Measurements from ENCODE around the gene L1TD1.
A peak's percentile ranks its signal among the peaks of the same experiment; 100 is the strongest.
"Not testable (repeated sequence)": the region's sequence is repeated elsewhere in the genome, so short reads cannot be mapped to it uniquely, and the experiment has no call there.

The L1TD1 gene

GRCh38 chr1:62178372-62178771, 16.3 kb upstream of the L1TD1 start:
- no peak for TF ChIP-seq CTCF (IDR thresholded peaks at IDR 0.05; ENCODE audit: low read depth, low read length, missing control alignments)
- DNase-seq (ENCODE audit: extremely low read depth, low read depth), result no peak
- no peak overlapping the region for H3K4me3 ChIP-seq (replicated peaks; ENCODE audit: low read depth, low read length)

DNA sequence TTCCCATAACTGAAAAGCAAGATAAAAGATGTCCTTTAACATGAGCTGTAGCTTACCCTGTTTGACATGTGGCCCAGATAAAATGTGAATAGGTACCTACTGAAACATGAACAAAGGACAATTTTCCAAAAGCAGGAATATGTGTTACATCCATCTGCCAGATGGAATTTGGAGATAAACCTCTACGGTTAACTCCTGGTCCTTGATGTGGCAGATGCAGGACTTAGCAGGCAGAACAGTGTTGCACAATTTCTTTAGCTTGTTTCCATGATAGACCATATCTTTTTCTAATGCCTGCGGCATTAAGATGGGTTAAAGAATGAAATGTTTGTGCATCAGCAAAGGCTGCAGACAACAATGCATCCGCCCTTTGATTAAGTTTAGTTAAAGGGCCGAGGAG, 14.6 kb upstream of the L1TD1 start:
- DNase-seq (ENCODE audit: extremely low read depth, low read depth); H3K4me3 ChIP-seq (replicated peaks; ENCODE audit: low read depth, low read length): not testable (repeated sequence)

- DNase-seq (ENCODE audit: extremely low read depth, low read depth), result no peak
- no peak for TF ChIP-seq CTCF (IDR thresholded peaks at IDR 0.05; ENCODE audit: low read depth, low read length, missing control alignments)
- no peak overlapping the region for H3K4me3 ChIP-seq (replicated peaks; ENCODE audit: low read depth, low read length)
These were observed 14.0 kb upstream of the L1TD1 start for GRCh38 chr1:62180639-62181038.

GRCh38 chr1:62181532-62181931, 13.1 kb upstream of the L1TD1 start:
- TF ChIP-seq CTCF (IDR thresholded peaks at IDR 0.05; ENCODE audit: low read depth, low read length, missing control alignments), result no peak
- H3K4me3 ChIP-seq (replicated peaks; ENCODE audit: low read depth, low read length), result no peak overlapping the region
- no peak for DNase-seq (ENCODE audit: extremely low read depth, low read depth)

GRCh38 chr1:62182157-62182556, 12.5 kb upstream of the L1TD1 start:
- H3K4me3 ChIP-seq (replicated peaks; ENCODE audit: low read depth, low read length); DNase-seq (ENCODE audit: extremely low read depth, low read depth): not testable (repeated sequence)

- DNase-seq (ENCODE audit: extremely low read depth, low read depth), result peak; percentile 2
- not testable (repeated sequence) for H3K4me3 ChIP-seq (replicated peaks; ENCODE audit: low read depth, low read length)
These were observed 11.3 kb upstream of the L1TD1 start for GRCh38 chr1:62183164-62184020.

GRCh38 chr1:62184336-62184735, 10.3 kb upstream of the L1TD1 start:
- no peak for TF ChIP-seq CTCF (IDR thresholded peaks at IDR 0.05; ENCODE audit: low read depth, low read length, missing control alignments)
- H3K4me3 ChIP-seq (replicated peaks; ENCODE audit: low read depth, low read length), result no peak overlapping the region
- DNase-seq (ENCODE audit: extremely low read depth, low read depth), result no peak

GRCh38 chr1:62185233-62185632, 9.4 kb upstream of the L1TD1 start:
- H3K4me3 ChIP-seq (replicated peaks; ENCODE audit: low read depth, low read length), result not testable (repeated sequence)
- DNase-seq (ENCODE audit: extremely low read depth, low read depth), result peak; percentile 2

DNA sequence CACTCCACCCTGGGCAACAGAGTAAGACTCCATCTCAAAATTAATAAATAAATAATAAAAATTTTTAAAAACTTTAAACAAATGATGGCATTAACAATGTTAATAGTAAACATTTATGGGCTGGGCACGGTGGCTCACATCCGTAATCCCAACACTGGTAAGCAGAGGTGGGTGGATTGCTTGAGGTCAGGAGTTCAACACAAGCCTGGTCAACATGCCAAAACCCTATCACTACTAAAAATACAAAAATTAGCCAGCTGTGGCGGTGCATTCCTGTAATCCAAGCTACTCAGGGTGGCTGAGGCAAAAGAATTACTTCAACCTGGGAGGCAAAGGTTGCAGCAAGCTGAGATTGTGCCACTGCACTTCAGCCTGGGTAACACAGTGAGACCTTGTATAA, 9.0 kb upstream of the L1TD1 start:
- H3K4me3 ChIP-seq (replicated peaks; ENCODE audit: low read depth, low read length), result no peak overlapping the region
- TF ChIP-seq CTCF (IDR thresholded peaks at IDR 0.05; ENCODE audit: low read depth, low read length, missing control alignments), result no peak
- no peak for DNase-seq (ENCODE audit: extremely low read depth, low read depth)
